NCI-H1694 treated with DMSO at 0.1 percent for 48 hours (cell line): ENCODE measurements around the gene ADAMTS10.
"Not testable (repeated sequence)": the region's sequence is repeated elsewhere in the genome, so short reads cannot be mapped to it uniquely, and the experiment has no call there.

Experiments used
- DNase-seq: peaks from one replicate; lab custom pipeline; 2025; lab: John Stamatoyannopoulos, UW

ADAMTS10 gene

DNA sequence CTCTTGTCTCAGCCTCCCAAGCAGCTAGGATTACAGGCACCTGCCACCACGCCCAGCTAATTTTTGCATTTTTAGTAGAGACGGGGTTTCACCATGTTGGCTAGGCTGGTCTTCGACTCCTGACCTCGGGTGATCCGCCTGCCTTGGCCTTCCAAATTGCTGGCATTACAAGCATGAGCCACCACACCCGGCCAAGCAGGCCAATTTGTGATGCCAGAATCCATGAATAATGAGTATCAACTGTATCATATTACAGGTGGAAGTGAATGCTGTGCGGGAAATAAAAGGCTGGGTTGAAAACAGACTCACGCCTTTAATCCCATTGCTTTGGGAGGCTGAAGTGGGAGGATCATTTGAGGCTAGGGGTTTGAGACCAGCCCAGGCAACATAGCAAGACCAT lies 16.3 kb upstream of the ADAMTS10 start:
- no peak for DNase-seq

DNA sequence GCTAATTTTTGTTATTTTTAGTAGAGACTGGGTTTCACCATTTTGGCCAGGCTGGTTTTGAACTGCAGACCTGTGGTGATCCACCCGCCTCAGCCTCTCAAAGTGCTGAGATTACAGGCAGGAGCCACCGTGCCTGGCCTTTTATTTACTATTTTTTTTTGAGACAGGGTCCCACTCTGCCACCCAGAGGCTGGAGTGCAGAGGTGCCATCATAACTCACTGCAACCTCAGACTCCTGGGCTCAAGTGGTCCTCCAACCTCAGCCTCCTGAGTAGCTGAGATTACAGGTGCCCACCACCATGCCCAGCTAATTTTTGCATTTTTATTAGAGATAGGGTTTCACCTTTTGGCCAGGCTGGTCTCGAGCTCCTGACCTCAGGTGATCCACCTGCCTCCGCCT lies 12.4 kb upstream of the ADAMTS10 start:
- not testable (repeated sequence) for DNase-seq

DNA sequence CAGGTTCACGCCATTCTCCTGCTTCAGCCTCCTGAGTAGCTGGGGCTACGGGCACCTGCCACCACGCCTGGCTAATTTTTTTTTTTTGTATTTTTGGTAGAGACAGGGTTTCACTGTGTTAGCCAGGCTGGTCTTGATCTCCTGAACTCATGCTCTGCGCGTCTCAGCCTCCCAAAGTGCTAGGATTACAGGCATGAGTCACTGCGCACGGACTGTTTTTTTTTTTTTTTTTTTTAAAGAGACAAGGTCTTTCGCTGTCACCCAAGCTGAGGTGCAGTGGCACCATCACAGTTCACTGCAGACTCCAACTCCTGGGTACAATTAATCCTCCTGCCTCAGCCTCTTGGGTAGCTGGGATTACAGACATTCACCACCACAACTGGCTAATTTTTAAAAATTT lies 8.2 kb upstream of the ADAMTS10 start:
- no peak for DNase-seq

DNA sequence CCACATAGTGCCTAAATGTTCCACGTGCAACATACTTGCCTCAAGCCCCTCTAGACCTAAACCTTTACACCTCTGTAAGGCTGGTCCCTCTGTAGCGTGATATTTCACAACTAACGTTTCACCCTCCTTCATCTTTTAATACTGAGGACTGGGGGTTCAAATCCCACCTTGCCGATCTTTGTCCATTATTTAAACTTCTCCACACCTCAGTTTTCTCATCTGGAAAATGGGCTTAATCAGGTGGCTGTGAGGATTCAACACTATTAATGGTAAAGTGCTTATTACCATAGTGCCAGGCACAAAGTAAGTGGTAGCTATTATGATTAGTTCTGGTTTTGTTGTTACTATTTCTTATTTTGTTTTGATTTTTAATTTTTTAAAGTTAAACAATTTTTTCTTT lies 7.5 kb upstream of the ADAMTS10 start:
- no peak for DNase-seq

DNA sequence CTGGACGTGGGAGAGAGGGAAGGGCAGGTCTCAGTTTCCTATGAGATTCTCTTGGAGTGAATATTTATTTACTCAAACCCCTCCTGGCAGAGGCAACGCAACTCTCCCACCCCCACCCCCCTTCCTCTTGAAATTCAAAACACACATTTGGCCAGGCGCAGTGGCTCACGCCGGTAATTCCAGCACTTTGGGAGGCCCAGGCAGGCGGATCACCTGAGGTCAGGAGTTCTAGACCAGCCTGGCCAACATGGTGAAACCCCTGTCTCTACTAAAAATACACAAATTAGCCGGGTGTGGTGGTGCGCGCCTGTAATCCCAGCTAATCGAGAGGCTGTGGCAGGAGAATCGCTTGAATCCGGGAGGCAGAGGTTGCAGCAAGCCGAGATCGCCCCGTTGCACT lies 6.8 kb upstream of the ADAMTS10 start:
- DNase-seq: not testable (repeated sequence)

DNA sequence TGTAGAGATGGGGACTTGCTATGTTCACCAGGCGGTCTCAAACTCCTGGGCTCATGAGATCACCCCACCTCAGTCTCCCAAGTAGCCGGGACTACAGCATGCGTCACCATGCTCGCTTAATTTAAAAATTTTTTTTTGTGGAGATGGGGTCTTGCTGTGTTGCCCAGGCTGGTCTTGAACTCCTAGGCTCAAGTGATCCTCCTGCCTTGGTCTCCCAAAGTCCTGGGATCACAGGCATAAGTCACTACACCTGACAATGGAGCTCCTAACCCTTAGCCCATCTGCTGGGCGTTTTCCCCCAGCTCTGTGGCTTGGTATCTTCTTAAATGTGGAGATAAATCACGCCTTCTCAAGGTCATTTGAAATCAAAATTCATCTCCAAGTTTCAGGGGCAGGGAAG lies 6.3 kb upstream of the ADAMTS10 start:
- no peak for DNase-seq

DNA sequence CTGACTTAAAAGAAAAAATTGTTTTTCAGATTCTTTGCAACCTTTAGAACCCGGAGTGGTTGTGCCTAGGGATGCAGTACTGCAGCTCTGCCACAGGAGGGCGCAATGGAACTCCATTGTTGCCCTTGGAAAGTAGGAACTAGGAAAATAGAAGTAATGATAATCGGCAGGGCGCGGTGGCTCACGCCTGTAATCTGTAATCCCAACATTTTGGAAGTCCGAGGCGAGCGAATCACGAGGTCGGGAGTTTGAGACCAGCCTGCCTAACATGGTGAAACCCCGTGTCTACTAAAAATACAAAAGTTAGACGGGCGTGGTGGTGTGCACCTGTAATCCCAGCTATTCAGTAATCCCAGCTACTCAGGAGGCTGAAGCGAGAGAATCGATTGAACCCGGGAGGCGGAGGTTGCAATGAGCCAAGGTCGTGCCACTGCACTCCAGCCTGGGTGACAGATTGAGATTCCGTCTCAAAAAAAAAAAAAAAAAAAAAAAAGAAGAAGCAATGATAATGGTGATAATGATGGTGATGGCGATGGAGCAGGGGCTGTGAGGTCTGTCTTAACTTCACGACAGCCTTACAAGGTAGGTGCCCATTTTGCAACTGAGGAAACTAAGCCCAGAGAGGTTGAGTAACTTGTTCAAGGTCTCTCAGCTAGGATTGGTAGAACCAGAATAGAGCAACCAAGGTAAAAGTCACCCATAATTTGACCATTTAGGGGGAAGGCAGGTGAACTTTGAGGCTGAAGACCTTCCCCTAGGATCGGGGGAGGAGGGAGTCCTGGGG lies 5.5 kb upstream of the ADAMTS10 start:
- DNase-seq: peak; percentile 4

DNA sequence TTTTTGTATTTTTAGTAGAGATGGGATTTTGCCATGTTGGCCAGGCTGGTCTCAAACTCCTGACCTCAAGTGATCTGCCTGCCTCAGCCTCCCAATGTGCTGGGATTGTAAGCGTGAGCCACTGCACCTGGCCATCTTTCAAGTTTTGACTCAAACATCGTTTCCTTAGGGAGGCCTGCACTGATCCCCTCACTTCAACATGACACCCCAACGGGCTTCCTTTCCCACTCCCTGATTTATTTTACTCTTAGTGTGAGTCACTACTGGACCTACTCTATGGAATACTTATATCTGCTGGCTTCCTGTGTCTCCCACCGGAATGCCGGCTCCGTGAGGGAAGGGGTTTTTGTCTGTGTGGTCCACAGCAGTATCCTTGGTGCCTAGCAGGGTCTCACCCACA lies 4.5 kb upstream of the ADAMTS10 start:
- DNase-seq: no peak

DNA sequence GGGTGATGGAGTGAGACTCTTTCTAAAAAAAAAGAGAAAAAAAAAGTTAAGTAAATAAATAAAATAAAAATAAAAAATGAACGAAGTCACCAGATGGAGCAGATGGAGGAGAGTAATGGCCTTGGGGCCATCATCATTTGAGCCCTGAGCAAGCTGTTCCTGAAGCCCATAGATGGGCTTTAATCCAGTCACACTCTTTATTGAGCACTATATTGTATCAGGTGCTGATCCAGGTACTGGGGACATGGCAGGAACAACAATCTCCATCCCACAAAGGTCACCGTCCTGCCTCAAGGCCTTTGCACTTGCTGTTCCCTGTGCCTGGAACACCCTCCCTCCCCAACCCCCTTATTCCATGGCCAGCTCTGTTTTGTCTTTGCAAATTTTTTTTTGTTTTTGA lies 3.9 kb upstream of the ADAMTS10 start:
- no peak for DNase-seq

DNA sequence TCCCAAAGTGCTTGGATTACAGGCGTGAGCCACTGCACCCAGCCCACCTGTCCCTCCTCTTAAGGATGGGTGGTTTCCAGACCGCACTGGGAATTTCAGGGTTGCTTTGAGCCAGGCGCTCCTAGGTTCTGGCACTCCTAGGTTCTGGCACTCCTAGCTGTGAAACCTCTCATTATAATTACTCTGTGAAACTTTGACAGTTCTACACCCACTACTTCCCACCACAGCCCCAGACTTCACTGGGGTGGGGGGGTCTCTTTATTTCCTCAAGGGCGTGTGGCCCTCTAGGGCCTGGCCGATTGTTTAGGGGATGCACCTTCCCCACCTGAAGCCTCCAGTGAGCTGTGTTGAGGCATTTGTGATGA lies 2.3 kb upstream of the ADAMTS10 start:
- no peak for DNase-seq

DNA sequence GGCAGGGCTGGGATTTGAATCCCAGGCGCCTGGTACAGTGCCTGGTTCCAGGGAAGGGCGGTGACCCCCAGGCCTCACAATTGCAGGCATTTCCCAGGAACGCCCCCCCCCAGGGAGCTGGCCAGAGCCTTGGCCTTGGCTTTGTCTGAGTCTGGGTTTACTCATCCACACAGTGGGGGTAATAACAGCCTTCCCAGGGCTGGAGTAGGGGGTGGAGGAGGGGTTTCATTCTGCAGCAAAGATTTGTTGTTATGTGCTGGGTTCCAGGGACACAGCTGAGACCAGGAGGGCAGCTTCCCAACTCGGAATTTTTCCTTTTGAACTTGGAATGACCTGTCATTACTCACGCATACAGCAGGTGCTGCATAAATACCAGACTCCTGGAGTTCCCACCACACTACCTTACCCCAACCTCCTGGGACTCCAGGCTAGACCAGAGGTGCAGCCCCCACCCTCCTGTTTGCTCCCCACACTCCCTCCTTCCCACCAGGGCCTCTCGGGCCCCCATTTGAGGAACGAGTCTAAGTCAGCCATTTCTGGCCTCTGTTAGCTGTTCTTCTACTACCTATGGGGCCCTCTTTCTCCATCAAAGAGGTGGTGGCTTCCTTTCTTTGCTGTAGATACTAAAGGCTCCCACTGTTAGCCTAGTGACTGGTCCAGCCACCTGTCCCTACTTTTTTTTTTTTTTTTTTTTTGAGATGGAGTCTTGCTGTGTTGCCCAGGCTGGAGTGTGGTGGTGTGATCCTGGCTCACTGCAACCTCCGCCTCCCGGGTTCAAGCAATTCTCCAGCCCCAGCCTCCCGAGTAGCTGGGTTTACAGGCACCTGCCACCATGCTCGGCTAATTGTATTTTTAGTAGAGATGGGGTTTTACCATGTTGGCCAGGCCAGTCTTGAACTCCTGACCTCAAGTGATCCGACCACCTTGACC lies 1.6 kb upstream of the ADAMTS10 start:
- no peak for DNase-seq

DNA sequence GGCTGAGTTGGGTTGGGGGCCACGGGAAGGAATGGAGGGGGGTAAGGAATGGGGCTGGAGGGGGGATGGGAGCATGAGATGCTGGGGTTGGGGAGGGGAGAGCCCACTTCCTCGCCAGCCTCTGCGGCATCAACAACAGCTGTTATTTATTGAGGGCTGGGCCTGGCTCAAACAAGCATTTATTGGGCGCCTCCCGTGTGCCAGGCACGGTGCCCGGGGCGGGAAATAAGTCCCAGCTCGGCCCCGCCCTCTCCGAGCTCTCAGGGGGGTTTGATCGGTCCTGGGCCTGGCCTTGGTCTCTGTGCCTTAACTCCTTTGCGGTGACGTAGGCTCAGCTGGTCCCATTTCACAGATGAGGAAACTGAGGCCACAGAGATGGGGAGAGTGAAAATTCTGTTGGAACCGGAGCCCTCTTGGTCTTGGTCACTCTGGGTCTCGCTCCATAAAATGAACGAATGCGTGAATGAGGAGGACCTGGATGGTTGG lies 919 bp upstream of the ADAMTS10 start:
- no peak for DNase-seq

DNA sequence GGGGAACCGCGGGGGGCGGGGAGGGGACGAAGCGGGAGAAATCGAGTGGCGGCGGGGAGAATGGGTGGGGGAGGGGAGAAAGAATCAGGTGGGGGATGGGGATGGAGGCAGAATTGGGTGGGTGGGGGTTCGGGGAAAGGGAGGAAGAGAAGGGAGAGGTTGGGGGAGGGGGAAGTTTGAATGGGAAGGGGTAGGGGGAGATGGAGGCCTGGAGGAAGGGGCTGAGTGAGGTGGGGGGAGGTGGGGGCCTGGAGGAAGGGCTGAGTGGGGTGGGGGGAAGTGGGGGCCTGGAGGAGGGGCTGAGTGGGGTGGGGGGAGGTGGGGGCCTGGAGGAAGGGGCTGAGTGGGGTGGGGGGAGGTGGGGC lies 403 bp upstream of the ADAMTS10 start:
- DNase-seq: no peak

DNA sequence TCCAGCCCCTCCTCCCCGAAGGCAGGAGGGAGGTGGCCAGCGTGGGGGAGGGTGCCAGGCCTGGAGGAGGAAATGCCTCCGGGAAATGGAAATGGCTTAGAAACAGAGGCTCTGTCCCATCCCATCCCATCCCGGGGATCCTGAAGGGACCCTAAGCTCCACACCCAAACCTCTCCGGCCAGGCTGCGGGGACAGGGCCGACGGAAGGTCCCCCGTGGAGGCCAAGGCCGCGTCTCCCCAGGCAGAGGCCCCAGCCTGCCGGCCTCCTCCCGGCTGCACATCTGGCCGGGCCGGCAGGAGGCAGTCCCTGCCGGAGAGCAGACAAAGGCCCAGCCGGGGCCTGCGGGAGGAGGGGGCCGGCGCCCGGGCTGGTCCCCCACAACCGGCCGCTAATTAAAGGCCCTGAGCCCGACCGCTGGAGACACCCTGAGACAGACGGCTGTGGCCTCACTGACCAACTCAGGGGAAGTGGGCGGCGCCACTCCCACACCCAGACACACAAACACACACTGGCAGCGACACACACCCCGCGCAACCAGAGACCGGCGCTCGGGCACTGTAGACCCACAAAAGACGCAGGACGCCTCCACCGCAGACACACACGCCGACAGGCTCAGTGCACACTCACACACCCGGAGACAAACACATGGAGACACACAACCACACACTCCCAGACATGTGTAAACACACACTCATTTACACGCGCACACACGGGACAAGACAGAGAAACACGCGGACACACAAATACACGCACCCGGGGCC lies 1.1 kb downstream of the ADAMTS10 start:
- DNase-seq: no peak

DNA sequence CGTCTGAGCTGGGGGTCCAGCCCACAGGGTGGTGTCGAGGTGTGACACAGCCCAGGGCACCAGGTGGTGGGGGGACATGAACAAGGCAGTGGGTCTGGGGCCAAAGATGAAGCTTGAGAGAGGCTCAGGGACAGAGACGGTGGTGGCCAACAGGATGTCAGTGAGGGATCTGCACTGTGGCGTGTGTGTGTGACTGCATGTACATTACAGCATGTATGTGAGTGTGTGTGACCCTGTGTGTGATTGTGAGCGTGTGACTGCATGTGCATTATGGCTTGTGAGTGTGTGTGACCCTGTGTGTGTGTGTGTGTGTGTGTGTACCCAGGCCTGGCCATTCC lies 1.6 kb downstream of the ADAMTS10 start:
- no peak for DNase-seq

DNA sequence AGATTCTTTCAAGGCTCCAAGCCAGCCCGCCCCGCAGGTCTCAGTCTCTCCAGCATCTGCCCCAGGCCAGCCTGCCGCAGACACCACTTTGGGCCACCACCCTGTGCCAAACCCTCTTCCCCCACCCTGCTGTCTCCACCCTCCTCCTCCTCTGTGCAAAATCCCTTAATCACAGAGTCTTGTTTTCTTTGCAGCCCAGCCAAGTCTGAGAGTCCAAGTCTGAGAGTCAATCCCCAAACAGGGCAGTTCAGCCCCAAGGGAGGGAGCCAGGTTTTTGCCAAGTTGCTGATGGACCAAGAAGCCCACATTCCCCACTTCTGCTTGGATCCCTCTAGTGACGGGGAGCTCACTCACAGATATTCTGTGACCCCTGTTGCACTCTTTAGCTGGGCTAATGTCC lies 3.1 kb downstream of the ADAMTS10 start:
- DNase-seq: no peak

DNA sequence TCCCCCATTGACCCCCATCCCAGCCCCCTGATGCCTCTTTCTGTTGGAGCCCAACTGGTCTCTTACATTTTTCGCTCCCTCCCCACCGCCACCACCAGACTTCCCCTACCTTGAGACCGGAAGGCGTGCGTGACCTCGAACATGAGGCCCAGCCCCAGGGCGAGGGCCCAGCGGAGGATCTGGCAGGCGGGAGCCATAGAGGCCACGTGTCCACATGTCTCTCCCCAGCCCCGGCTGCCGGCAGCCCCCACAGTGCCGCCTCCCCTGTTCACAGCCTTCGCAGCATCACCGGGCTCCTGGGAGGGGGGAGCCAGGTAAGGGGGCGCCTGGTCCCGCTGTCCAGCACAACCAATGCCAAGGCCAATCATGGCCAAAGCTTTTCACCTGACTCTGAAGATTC lies 5.0 kb downstream of the ADAMTS10 start:
- DNase-seq: no peak

DNA sequence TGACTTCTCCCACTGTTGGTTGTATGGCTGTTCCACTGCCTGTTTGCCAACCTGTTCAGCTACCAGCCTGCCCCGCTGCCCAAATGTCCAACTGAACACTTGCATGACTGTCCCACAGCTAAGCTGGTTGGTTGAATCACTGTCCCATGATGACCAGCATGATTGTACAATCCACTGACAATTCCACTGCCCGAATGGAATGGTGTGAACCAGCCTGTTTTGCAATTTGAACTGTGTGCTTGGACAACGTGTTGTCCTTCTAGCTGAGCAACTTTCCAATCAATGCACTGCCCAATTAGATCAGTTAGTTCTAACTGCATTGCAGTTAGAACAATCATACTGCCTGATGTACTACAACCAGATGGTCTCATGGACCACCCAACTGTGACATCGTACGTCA lies 8.7 kb downstream of the ADAMTS10 start:
- no peak for DNase-seq

DNA sequence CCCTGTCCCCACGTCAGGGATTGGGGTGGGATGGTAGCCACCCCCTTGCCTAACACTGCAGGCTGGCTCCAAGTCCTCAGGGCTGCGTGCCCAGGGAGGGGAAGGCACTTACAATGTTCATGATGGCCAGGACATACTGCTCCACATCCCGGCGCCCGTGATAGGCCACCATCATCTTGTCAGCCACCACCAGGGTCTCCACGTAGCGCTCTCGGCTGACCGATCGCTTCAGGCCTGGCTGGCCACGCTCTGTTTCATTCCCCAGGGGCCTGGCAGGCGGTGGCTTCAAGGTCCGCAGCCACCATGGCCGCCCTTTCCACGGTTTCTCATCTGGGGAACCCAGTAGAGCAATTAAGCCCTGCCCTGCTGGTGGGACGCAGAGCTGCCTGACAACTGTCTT lies 9.7 kb downstream of the ADAMTS10 start:
- no peak for DNase-seq

DNA sequence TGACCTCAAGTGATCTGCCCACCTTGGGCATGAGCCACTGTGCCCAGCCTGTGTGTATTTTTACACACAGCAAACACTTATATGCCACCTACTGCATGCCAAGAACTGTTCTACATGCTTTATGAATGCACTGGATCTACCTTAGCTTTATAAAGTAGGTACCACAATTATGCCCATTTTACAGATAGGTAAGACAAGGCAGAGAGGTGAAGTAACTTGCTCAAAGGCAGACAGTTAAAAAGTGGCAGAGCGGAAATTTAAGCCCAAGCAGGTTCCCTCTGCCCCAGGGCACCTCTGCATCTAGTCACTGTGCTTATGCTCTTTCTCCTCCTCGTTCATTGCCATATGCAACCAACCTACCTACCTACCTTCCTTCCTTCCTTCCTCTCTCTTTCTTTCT lies 10.5 kb downstream of the ADAMTS10 start:
- no peak for DNase-seq

DNA sequence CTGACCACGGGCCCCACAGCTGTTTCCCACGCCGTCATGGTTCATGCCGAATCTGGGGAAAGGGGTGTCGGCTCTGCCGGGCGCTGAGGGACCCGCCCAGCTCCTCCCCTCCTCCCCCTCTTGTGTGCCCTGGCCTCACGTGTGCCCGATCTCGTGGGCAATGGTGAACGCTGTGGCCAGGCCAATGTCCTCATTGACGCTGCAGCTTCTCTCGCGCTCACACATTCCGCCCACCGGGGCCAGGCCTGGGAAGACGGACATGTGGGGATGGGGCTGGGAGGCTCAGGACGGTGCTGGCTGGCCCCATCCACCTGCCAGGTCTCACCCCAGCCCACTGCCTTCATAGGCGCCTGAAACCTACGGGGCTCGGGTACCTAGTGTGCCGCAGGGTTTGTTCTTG lies 14.3 kb downstream of the ADAMTS10 start:
- no peak for DNase-seq

DNA sequence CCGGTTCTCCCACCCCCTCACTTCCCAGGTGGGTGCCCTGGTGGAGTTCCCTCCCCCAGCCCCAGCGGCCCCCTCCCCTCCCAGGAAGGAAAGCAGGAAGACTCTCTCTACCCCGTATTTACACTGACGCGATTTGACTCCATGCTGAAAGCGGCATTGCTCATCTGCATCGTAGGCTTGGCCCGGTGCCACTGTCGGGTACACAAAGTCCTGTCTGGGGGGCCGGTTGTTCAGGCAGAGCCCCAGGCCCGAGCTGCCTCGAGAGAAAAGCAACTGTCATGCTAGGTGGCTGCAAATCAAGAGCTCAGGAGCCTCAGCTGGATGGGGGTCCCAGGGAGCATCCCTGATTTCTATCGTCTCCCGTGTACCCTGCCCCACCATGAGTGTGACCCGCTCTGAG lies 14.9 kb downstream of the ADAMTS10 start:
- no peak for DNase-seq

DNA sequence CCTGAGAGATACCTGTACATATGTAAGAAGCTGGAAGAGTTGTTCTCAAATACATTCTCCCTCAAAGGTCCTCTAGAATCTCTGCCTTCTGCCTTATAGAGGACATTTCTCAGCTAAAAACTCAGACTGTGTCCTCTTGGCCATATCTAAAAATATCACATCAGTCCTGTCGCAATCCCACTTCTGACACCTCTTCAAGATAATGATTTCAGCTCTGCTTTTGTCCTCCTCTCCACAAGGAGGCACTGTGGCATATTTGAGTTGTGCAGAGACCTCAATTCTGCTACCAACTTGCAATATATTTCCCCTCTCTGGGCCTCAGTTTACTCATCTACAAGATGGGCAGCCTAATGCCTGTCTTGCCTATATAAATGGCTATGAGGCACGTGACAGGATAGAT lies 16.6 kb downstream of the ADAMTS10 start:
- DNase-seq: no peak
